Choroid plexus epithelial cell (primary cell): ENCODE measurements around the gene CDC42EP5.
A peak's percentile ranks its signal among the peaks of the same experiment; 100 is the strongest.

Experiments used
- DNase-seq: peaks from one replicate; pipeline ENCODE4 v3.0.0-alpha.2; 2010; ENCODE audit warnings: low read depth
- H3K4me3 ChIP-seq: 2 replicates; pipeline ENCODE4 v1.5.1; 2011; ENCODE audit warnings: low read depth, mild to moderate bottlenecking, control low read depth, low read length, moderate library complexity
- TF ChIP-seq, protein P1 (sequence below): conservative IDR thresholded peaks from 2 replicates; pipeline ENCODE4 v1.5.1; 2011; ENCODE audit warnings: low read depth, mild to moderate bottlenecking, control low read depth, inconsistent platforms, low read length, moderate library complexity

The CDC42EP5 gene

DNA sequence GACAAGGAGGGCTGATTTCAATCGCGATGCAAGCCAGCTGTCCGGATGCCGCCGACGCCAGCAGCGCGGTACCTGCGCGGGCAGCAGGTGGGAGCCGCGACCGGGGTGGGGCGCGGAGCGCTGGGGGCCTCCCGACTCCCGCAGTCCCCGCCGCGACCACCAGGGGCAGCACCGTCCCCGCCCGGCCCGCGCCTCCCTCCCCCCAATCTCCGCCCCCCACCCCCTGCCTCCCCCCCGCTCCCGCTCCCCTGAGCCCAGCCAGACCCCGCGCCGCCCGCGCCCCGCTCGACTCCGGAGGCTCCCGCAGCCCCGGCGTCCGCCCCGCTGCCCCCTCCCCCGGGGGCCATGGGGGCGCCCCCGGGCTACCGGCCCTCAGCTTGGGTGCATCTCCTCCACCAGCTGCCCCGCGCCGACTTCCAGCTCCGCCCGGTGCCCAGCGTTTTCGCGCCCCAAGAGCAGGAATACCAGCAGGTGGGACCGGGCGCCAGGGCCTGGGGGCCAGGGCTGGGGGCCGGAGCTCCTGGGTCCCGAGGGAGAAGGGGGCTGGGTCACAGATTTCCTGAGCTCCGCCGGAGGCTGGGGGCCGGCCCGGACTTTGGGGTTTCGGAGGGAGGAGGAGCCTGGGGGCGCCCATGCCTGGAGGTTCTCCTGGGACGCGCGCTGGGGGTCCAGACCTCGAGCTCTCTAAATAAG is 57.7 kb downstream of the CDC42EP5 start, which contains the start of gene TTYH1:
Gene TTYH1, plus strand, starts transcription at position 257 of the 693 bp plus-strand sequence. Its CDS starts 89 bp downstream, at position 346.
- H3K4me3 ChIP-seq, result no peak within 1 kb of the TSS
- TF ChIP-seq, protein P1, sequence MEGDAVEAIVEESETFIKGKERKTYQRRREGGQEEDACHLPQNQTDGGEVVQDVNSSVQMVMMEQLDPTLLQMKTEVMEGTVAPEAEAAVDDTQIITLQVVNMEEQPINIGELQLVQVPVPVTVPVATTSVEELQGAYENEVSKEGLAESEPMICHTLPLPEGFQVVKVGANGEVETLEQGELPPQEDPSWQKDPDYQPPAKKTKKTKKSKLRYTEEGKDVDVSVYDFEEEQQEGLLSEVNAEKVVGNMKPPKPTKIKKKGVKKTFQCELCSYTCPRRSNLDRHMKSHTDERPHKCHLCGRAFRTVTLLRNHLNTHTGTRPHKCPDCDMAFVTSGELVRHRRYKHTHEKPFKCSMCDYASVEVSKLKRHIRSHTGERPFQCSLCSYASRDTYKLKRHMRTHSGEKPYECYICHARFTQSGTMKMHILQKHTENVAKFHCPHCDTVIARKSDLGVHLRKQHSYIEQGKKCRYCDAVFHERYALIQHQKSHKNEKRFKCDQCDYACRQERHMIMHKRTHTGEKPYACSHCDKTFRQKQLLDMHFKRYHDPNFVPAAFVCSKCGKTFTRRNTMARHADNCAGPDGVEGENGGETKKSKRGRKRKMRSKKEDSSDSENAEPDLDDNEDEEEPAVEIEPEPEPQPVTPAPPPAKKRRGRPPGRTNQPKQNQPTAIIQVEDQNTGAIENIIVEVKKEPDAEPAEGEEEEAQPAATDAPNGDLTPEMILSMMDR, result peak; percentile 9
- no peak for DNase-seq
